Cerebellar nuclear complex (tissue), 1 donor: Measurements from ENCODE around the gene ADCY5.

Experiments used
- DNase-seq, 2 experiments: peaks; one replicate each; lab custom pipeline; 2025; lab: John Stamatoyannopoulos, UW

ADCY5 gene

DNA sequence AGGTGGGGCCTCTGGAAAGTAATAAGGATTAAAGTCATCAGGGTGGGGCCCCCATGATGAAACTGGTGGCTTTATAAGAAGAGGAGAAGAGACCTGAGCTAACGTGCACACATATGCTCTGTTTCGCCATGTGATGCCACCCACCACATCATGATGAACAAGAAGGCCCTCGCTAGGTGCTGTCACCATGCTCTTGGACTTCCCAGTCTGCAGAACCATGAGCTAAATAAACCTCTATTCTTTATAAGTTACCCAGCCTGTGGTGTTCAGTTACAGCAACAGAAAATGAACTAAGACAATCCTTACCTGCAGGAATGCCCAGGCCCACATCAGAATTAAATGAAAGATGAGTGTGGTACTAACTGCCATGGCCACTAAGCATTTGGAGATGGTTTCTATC lies 79.8 kb downstream of the ADCY5 start:
- no peak for DNase-seq

DNA sequence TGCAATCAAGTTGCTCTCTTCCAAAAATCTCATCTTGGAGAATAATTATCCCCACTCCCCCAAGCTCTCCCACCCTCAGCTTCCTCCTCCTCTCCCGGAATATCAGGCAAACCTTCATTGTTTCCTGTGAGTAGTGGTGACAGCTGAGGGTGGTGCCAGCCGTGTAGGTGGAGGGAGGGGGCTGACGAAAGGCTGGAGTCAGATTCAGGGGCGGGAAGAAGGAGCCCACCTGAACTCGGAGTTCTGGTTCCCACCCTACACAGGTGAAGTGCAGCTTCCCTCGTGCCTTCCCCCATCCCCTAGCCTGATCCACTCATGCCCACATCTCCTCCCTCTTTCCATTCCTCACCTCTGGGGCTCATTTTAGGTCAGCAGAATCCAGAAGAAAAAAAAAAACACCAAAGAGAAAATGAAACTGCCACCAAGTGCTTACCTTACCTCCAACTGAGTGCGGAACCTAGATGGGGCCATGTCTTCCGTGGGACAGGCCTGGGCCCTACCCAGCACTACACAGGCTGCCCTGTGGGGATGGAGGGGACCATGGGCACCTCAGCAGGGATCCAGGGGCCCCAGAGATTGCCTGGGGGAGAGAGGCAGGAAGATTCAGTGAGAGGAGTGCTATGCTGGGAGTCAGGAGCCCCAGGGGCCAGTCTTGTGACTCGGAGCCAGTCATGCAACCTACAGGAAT lies 81.3 kb downstream of the ADCY5 start:
- no peak for DNase-seq

DNA sequence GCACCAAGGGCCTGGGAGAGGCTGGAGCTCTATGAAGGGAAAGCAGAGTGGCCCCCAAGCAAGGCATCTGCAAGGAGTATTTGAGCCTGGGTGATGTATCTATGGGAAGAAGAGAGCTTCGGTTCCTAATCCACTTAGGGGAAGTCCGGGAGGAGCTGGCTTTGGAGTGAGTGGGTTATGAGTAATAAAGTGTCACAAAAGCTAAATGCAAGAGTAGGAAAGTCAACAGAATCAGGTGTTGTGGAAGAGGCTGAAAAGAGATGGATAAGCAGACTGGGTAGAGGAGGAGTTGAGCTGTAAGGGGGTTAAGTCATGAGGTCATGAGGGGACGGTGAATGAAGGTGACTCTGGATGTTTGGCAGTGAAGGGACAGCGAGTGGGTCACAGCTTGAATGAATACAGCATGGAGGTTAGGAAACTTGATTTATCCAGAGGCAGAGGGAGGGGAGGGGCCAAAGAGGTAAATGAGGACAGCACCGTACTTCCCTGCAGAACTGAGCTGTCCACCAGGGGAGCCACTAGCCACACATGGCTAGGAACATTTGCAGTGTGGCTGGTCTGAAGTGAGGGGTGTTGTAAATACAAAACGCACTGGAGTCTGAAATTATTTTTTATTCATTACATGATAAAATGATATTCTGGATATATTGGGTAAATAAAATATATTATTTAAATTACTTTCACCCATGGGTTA lies 83.3 kb downstream of the ADCY5 start:
- no peak for DNase-seq

DNA sequence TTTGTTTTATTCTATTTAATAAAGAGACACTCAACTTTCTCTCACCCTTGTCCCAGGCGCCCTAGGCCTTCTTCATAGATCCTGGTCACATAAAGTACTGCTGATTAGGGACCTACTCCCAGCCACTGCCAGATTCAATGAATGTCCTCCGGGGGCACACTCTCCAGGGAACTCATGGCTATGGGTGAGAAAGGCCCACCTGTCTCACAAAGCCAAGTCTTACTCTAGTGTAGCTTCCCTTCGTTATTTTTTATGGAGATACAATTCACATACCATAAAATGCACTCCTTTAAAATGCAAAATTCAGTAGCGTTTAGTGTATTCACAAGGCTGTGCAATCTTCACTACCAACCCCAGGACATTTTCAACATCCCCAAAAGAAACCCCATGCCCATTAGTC lies 87.8 kb downstream of the ADCY5 start:
- DNase-seq, result no peak

DNA sequence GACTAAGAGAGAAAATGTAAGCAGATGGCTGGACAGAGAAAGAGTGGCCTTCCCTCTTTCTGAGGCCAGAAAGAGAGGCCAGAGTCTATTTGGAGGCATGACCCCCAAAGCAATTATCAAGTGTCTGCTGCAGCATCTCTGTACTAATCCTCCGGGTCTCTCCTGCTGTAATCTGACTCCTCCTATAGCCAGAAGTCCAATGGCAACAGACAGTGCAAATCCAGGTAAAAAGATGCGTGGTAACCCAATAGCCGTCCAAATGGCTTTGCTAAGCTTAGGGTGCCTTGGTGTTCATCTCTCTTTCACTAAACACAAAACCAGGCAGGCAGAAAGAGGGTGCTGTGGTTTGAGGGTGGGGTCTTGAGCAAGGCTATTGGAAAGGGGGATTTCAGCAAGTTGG lies 91.6 kb downstream of the ADCY5 start:
- no peak for DNase-seq

DNA sequence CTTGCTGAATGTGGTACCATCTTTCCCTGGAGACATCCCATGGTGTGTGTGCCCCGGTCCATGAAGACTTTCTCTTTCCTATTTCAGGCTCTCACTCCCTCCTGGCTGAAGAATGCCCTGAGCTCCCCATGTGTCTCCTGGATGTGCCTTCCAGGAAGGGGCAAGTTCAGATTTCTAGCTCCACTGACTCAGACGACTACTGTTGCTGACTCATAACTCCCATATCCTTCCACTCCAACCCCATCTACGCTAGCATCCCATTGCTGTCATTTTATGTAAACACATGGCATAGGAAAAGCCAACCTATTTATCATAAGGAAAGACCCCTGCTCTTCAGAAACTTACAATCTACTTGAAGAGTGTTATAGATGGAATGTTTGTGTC lies 95.0 kb downstream of the ADCY5 start:
- no peak for DNase-seq

DNA sequence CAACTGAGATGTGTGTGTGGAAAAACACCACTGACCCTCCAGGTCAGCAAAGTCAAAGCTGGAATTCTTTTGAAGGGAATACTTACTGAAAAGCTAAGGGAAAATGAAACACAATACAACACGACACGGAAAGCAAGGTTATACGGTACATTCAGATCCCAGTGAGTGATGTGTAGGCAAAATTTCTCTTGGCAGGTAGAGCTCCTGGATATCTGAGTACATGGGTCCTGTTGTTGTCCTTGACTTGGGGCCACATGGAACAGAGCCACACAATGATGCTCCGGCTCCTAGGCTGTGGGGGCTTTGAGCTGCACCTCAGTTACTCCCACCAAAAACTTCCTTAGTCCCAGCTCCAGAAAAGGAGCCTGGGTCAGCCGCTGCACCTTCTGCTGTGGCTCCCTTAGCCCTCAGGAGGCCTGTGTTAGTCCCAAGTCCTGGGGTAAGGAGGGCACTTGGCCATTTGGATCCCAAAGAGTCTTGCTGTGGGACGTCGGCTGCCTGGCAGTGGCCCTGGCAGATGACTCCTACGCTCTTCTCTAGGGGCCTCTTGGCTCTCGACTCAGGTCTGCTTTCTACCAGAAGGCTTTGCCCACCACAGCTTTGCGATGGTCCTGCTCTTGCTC lies 95.6 kb downstream of the ADCY5 start:
- no peak for DNase-seq

DNA sequence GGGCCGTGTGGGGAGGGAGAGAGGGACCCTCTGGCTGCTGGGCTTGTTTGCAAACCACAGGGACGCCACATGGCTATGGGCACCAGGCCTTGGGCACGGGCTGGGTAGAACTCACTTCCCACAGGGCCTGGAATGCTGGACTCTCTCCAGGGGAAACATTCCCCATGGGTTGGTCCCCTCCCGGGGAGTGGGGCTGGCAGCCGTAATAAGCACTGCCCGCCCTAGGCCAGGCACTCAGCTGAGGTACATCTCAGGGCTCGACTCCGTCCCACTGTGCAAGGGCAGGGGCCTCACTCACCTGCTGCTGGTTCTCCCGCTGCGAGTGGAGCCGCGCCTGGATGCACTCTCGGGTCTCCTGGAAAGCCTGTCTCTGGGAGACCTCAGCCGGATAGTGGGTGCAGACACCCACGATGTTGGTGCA lies 96.7 kb downstream of the ADCY5 start:
- DNase-seq, result no peak

DNA sequence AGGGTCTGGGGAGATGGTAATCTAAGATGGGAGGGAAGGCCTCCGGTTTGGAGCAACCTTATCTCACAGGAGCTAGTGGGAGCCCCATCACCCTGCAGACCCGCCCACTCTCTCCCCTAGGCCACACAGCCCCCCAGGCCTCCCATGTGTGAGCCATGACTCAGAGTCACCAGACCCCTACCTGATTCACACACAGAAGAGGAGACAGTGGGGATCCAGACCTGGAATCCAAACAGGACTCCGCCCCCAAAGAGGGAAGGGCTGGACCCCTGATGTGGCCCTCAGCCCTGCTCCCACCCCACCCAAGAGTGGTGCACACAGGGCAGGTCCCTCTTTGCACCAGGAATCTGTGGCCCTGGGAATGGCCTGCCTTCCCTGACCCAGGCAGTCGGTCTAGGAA lies 97.4 kb downstream of the ADCY5 start:
- no peak for DNase-seq

DNA sequence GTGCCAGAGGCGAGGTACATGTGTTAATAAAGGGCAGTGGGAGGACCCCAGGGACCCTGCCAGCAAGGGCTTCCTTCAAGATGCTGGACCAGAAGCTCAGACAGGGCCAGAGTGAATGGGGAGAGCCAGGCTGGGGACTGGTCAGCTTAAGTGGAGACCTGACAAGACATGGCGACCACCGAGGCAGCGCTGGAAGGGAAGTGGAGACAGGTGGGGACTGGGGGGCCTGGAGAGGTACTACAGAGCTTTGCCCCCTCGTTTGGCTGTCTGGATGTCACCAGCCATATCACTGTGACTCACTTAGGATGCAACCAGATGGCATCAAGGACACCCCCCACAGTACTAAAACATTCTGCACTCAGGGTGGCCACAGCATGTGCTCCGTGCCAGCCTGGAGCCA lies 97.9 kb downstream of the ADCY5 start:
- no peak for DNase-seq

DNA sequence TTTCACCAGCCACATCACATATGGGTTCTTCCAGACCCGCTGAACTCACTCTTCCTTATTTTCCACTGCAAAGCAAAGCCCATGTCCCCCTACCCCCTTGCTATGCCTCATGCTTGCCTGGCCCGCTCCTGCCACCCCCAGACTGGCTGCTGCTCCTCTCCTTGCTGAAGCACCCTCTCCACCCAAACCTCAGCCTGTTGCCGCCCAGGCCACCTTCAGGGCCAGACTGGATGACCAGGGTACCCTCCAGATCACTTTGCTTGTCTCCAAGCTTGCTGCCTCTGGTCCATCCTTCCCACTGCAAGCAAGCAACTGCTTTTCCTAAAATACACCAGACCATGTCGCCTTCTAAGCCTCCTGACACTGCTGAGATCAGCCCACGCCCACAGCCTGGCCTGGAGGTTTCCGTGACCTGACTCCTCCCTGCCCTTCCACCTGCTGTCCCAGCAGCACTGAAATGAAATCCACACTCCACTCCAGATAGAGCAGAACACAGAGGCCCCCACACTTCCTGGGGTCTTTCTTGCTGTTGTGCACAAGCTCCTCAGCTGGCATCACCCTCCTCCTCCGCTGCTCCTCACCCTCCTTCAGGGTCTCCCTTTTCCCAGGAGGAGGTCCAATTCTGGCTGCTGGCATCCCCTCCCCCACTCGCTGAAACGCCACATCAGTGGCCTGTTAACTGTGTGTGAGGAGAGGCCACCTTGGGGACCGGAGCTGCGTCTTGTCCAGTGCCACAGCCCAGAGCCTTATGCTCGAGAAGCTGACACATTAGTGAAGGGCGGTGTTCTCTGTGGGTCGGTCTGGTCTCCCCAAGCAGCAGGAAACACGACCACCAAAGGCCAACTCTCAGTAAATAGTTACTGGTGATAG lies 99.1 kb downstream of the ADCY5 start:
- DNase-seq, result no peak

DNA sequence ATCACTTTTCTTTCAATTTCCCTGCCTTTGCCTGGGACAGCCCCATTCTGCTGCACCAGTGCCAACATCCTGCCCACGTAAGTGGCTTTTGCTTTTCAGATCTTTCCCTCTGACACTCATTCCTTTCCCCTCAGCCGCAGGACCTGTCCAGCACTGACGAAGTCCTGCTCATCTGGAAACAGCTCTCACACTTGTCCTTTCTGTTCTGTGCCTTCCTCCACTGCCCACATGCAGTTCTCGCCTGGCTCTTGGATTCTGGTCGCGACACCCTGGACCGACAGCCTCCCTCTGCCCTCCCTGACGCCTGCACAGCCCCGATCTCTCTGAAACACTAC lies 99.7 kb downstream of the ADCY5 start:
- no peak for DNase-seq

DNA sequence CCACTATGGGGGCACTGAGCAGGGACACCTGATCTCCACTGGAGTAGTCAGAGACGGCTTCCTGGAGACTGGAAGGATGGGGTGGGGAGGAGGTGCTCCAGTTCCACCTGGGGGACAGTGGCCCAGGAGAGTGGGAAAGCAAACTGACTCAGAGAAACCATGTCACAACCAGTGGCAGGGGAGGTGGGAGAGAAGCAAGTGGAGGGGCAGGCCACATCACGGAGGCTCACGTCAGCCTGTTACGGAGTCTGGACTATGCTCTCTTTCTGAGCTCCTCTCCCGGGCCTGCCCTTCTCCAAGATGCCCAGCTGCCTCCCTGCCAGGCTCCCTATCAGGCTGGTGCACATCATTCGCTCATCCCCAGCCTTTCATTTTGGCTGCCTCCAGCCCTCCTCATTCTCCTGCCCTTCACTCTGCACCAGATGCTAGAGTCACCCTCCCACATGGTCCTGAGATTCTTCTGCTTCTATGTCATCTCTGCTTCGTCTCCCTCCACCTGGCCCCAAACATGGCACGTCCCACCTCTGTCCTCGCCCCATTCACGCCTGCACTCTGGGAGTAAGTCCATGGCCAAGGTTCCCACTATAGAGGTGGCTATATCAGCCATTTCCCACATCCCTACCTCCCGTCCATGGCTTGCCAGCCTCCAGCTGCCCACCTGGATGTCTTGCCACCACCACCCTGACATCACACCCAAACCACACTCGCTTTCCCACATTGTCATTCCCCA lies 100.3 kb downstream of the ADCY5 start:
- no peak for DNase-seq

DNA sequence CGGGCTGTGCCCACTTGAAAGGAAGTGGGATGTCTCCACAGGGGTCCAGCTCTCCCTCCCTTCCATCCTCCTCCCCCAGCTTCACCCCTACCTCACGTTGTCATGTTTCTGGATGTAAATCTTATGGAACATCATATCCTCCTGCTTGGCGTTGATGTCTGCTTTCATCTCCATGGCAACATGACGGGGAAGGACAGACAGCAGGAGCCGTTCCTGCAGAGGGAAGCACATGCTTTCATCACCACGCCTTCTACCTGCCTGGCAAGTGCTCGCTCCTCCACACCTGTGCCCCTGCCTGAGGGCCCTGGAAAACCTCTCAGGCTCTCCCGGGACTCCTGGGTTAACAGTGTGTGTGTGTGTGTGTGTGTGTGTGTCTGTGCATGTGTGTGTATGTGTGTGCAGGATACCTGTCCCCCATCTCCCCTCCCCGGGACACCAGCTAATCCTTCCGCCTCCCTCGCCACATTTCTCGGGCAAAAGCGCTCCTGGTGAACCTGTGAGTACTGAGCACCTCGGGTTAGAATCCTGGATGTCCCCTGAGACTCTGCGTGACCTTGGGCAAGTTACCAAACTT lies 101.1 kb downstream of the ADCY5 start:
- DNase-seq, result no peak

DNA sequence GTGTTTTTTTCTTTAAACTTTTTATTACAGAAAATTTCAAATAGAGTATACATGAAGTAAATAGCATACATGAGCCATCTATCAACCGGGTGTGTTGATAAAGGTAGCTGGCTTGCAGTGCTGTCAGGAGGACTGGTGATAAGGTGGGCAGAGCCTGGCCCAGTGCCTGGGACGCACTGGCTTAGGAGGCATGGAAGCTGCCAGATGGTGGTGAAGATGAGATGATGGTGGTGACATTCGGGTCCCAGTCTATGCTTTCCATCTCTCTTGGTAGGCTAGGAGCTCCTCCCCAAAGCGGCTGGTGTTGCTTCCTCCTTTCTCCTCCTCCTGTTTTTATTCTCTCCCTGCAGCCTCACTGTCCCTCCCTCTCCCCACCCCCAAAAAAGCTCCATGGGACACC lies 101.7 kb downstream of the ADCY5 start:
- DNase-seq, result no peak

DNA sequence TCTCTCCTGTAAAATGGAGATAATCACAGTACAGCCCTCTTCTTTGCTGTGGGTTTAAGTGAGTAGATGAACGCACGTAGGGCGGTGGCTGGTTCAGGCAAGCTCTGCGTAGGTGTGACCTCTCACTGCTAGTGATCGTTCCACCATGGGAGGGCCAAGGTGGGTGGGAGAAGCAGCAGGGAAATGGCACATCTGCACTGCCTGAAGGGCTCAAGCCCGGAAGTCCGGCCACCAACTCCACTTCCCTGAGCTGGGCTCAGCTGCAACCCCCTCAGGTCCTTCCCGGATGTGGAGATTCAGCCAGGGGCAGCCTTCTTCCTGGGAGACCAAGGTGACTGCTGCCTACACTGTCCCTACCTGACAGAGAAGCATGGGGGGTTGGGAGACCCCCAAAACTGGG lies 102.9 kb downstream of the ADCY5 start:
- no peak for DNase-seq

DNA sequence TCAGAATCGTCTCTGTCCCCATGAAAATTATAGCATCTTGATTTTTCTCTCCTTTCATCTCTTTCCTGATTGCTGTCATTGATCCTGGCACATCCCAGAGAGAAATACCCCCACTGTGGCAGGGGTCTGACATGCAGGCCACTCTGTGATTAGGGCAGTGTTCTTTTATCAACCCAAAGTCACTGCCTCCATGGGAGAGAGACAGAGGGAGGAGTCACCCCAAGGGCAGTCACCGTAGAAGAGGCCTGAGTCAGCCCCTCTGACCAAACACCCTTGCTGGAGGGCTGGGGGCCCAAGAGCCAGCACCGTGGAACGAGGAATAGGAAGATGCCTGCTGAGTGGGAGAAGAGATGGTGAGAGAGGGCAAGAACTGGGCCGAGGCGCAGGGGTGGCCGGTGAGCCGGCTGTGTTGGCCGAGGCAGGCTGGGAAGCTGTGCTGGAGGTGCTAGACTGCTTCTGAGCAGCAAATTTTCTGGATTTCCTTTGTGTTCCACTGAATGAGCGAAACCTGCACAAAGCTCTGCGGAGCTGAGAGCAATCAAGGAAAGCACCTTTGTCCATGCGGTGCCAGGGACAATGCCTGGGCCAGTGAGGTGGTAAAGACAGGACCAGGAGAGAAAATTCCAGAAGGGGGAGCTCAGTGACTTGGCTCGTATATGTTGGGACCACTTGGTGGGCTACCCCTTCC lies 103.8 kb downstream of the ADCY5 start:
- DNase-seq, result no peak

DNA sequence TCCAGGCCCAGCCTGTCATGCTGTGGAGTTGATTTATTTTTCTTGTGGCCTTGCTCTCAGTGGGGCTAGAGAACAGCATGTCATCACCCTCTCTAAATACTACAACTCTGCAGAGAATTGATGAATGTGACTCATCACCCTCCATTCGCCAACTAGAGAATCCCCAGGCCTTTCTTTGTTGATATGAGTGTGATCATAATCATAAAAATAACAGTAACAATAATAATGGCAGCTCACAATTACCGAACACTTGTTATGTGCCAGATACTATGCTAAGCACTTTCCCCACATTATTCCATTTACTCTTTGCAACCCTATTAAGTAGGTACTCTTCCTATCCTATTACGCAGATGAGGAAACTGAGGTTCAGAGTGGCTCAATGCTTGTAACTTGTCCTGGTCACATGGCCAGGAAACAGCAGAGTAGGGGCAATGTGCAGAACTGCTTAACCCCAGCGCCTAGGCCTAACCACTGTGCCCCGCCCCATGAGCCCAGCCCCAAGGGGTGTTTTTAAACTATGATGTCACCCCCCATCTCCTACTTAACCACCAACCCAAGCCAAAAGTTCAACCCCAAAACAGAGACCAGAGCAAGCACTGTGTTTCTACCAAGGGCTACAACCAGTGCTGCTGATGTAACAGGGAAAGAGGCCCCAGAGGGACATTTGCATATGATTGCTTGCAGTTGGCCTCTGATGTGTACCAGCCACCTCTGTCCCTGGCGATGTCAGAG lies 104.5 kb downstream of the ADCY5 start:
- no peak for DNase-seq

DNA sequence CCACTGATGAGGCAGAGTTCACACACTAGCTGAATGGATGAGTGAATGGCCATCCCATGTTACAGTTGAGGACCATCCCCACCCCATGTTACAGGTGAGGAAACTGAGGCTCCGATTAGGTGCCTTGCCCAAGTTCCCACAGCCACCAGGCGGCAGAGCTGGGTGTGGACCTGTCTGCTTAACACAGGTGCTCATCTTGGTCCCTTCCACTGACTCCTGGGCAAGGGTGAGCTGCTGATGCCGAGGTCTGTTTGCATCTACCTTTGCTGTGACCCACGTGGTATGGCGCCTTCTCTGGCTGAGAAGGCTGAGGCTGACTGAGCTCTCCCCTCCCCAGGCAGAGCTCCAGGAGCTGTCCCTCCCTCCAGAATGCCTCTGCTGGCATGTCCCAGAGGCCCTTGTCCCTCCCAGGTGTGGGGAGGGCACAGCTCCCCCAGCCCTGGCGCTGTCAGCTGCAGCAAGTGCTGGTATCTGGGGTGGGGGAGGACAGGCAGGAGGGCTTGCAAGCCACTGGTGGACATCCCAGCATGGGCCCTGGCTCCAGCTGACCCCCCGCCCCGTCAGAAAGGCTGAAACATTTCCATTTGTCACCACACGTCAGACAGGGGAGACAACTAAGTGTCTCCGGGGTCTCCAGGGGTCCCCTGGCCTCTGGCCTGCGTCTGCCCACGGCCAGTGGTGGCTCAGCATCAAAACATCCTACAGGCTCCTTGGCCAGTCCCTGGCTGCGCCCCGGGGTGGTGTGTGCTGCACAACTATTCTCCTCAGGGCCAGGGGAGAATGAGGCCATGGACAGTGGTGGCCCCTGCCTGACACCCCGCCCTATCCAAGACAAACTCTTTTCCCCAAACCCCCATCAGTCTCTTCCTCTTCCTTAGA lies 105.4 kb downstream of the ADCY5 start:
- DNase-seq, result no peak
